Choroid plexus epithelial cell (primary cell): ENCODE results near the gene NR4A3.

Experiments used
- DNase-seq: peaks from one replicate; pipeline ENCODE4 v3.0.0-alpha.2; 2010; ENCODE audit warnings: low read depth
- H3K4me3 ChIP-seq: 2 replicates; pipeline ENCODE4 v1.5.1; 2011; ENCODE audit warnings: low read depth, mild to moderate bottlenecking, control low read depth, low read length, moderate library complexity
- CTCF ChIP-seq: conservative IDR thresholded peaks from 2 replicates; pipeline ENCODE4 v1.5.1; 2011; ENCODE audit warnings: low read depth, mild to moderate bottlenecking, control low read depth, inconsistent platforms, low read length, moderate library complexity

NR4A3 gene

GRCh38 chr9:99889120-99889519 is 67.4 kb downstream of the NR4A3 start:
- TF ChIP-seq CTCF, result peak; percentile 5
- DNase-seq, result no peak
- H3K4me3 ChIP-seq, result no peak overlapping the region

DNA sequence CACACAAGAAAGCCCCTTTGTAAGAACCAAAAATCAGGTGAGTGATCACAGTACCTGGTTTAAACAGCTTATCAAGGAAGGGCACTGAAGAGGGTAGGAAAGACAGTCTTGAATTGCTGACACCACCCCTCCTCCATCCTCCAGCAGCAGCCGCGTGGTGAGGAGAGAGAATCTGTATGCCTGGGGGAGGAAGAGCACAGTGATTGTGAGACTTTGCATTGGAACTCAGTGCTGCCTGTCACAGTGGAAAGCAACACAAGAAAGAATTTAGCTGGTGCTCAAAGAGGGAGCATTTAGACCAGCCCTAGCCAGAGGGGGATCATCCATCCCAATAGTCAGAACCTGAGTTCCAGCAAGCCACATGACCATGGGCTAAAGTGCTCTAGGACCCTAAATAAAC is 73.1 kb downstream of the NR4A3 start:
- no peak overlapping the region for H3K4me3 ChIP-seq
- no peak for TF ChIP-seq CTCF
- DNase-seq, result no peak

- DNase-seq, result no peak
- H3K4me3 ChIP-seq, result no peak overlapping the region
- no peak for TF ChIP-seq CTCF
These were observed 73.8 kb downstream of the NR4A3 start for GRCh38 chr9:99895510-99895909.

- DNase-seq, result no peak
- no peak overlapping the region for H3K4me3 ChIP-seq
- TF ChIP-seq CTCF, result no peak
These were observed 74.4 kb downstream of the NR4A3 start for GRCh38 chr9:99896119-99896518.

GRCh38 chr9:99903393-99903792 is 81.7 kb downstream of the NR4A3 start:
- no peak overlapping the region for H3K4me3 ChIP-seq
- no peak for TF ChIP-seq CTCF
- no peak for DNase-seq

DNA sequence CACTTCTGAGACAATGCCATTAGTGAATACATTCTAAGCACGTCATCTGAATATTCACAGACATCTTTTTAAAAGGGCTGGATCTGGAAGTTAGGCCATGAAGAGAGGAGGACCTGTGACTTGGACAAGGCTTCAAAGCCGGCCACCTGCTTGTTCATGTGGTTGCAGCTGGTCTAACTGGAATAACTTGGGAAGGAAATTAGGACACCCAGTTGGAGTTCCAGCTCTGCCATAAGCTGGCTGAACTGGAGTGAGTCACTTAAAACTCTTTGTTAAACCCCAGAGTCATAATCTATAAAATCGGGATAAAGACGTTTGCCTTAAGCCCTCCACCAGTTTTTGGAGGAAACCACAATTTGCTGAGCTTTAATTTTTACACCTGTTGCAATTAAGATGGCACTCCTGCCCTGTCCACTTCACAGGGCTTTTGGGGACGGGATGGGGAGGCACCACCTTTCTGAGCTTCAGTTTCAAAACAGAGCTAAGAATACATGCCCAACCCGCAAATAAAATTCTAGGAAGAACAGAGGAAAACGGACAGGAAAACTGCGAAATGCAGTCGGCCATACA is 84.2 kb downstream of the NR4A3 start:
- H3K4me3 ChIP-seq, result peak overlapping the region; percentile 92
- no peak for TF ChIP-seq CTCF
- DNase-seq, result no peak

DNA sequence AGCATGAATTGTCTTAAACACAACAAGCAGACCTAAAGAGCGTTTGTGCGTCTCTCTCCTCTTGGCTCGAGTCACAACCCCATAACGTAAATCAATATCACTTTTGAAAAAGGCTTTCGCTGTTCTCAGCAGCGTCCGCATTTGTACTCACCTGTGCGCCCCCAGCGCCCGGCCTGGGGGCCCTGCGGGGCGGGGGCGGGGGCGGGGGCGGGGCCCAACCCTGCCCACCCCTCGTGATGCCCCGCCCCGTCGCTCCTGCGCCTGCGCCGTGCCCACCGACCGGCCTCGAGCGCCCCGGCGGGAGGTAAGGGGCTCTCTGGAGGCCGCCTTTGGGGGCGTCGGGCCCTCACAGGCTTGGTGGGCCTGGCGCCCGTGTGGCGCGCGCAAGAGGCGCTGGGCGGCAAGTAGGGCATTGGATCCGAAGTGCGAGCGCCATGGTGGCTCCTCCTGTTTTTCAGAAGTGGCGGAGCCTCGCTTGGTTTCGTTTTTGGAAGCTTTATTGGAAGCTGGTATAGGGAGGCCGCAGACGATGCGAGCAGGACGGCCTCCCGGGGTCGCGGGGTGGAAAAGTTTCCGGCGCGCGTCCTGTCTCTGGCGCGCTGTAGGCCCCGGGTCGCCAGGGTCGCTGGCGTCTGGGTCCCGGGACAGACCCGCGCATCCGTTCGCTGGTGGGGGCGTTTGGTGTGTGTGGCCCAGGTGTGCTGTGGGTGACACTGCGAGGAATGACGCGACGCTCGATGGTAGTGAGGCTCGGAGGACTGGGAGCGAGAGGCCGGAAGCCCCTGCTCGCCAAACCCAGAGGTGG is 84.9 kb downstream of the NR4A3 start, which contains the start of gene STX17:
Gene STX17 (plus strand): TSS at position 252 of the 805 bp plus-strand sequence. CDS start 8,586 bp downstream, outside the sequence.
- DNase-seq, result peak; percentile 76
- H3K4me3 ChIP-seq, result peak within 1 kb of the TSS; percentile 92
- no peak for TF ChIP-seq CTCF
